IMR-90 (cell line): ENCODE results near the gene PDE6A. TPM values are rescaled to one million over a fixed set of nuclear protein-coding genes. Genes with fewer than 3 reads are reported as not detected.

Source experiments
- ATAC-seq: fragments of 200-7000 bp; cut with Tn5 transposase; 2 replicates; pipeline ENCODE4 v1.9.1; 2020; ENCODE audit warnings: low read depth, mild to moderate bottlenecking, moderate library complexity
- BruUV-seq: library from RNA; stranded (reverse); fragments of 400-500 nt; replicated peaks from 2 replicates; lab custom pipeline; 2021; lab: Mats Ljungman, UMichigan
- CTCF ChIA-PET: fragments of 300-600 bp; formaldehyde crosslinking; extraction: SDS; loops from one replicate; lab custom pipeline; 2021; ENCODE audit warnings: antibody characterized with exemption; lab: Yijun Ruan, JAX
- POLR2A ChIA-PET: fragments of 300-600 bp; sonication (Branson Sonifier 250); formaldehyde crosslinking; loops from one replicate; lab custom pipeline; 2022; ENCODE audit warnings: antibody characterized with exemption; ENCODE audit not compliant: unreplicated experiment; lab: Charles Lee
- DNase-seq: peaks from one replicate; pipeline ENCODE4 v3.0.0; 2013
- H2AFZ ChIP-seq: replicated peaks from 2 replicates; pipeline ENCODE3; 2013; ENCODE audit warnings: low read length, mild to moderate bottlenecking; ENCODE audit not compliant: poor library complexity
- H2AK5ac ChIP-seq: 2 replicates; pipeline ENCODE4 v1.6.1; 2013; ENCODE audit warnings: low read depth, low read length, inconsistent platforms
- H2AK9ac ChIP-seq: replicated peaks from 2 replicates; pipeline ENCODE3; 2013; ENCODE audit warnings: mild to moderate bottlenecking, low read depth, low read length, moderate library complexity; ENCODE audit not compliant: poor library complexity
- H2BK120ac ChIP-seq: 2 replicates; pipeline ENCODE4 v1.6.1; 2013; ENCODE audit warnings: low read depth, low read length, inconsistent platforms
- H2BK15ac ChIP-seq: 3 replicates; pipeline ENCODE4 v1.6.1; 2013; ENCODE audit warnings: low read depth, low read length, inconsistent platforms
- H2BK20ac ChIP-seq: 2 replicates; pipeline ENCODE4 v1.6.1; 2013; ENCODE audit warnings: low read depth, mild to moderate bottlenecking, inconsistent platforms, low read length, moderate library complexity
- H2BK5ac ChIP-seq: 2 replicates; pipeline ENCODE4 v1.6.1; 2013; ENCODE audit warnings: mild to moderate bottlenecking, low read depth, low read length, inconsistent platforms; ENCODE audit not compliant: poor library complexity, severe bottlenecking
- H3K14ac ChIP-seq: replicated peaks from 2 replicates; pipeline ENCODE4 v1.6.1; 2013; ENCODE audit warnings: low read depth, low read length, inconsistent platforms
- H3K18ac ChIP-seq: 2 replicates; pipeline ENCODE4 v1.6.1; 2013; ENCODE audit warnings: low read depth, low read length, control low read depth
- H3K23ac ChIP-seq: 2 replicates; pipeline ENCODE4 v1.6.1; 2013; ENCODE audit warnings: low read depth, low read length, inconsistent platforms
- H3K27ac ChIP-seq: 2 replicates; pipeline ENCODE4 v1.5.1; 2013; ENCODE audit warnings: mild to moderate bottlenecking, control low read depth, low read length; ENCODE audit not compliant: insufficient read depth
- H3K27me3 ChIP-seq: 2 replicates; pipeline ENCODE4 v1.6.1; 2013; ENCODE audit warnings: low read length; ENCODE audit not compliant: control insufficient read depth, insufficient read depth
- H3K36me3 ChIP-seq: 2 replicates; pipeline ENCODE4 v1.6.1; 2013; ENCODE audit warnings: low read length, mixed read lengths; ENCODE audit not compliant: control insufficient read depth, insufficient read depth
- H3K4ac ChIP-seq: 2 replicates; pipeline ENCODE4 v1.6.1; 2013; ENCODE audit warnings: low read depth, low read length, inconsistent platforms
- H3K4me1 ChIP-seq: 2 replicates; pipeline ENCODE4 v1.6.1; 2013; ENCODE audit warnings: low read length, mixed read lengths; ENCODE audit not compliant: control insufficient read depth, insufficient read depth
- H3K4me2 ChIP-seq: 2 replicates; pipeline ENCODE4 v1.6.1; 2013; ENCODE audit warnings: low read depth, mild to moderate bottlenecking, control low read depth, low read length, moderate library complexity
- H3K4me3 ChIP-seq: 2 replicates; pipeline ENCODE4 v1.5.1; 2013; ENCODE audit warnings: low read depth, mild to moderate bottlenecking, control low read depth, low read length, moderate library complexity; ENCODE audit not compliant: insufficient read depth
- H3K56ac ChIP-seq: 2 replicates; pipeline ENCODE4 v1.6.1; 2013; ENCODE audit warnings: low read length, inconsistent platforms; ENCODE audit not compliant: insufficient read depth; ENCODE audit errors: extremely low read depth
- H3K79me1 ChIP-seq, 2 experiments: 2 replicates each; pipeline ENCODE4 v1.6.1; 2013; ENCODE audit warnings: low read length in 2 of 2, inconsistent platforms in 1 of 2, low read depth in 1 of 2
- H3K9ac ChIP-seq: 2 replicates; pipeline ENCODE4 v1.6.1; 2013; ENCODE audit warnings: low read depth, low read length, control low read depth
- H3K9me1 ChIP-seq: 2 replicates; pipeline ENCODE4 v1.6.1; 2013; ENCODE audit warnings: low read length, inconsistent platforms; ENCODE audit not compliant: insufficient read depth
- H3K9me3 ChIP-seq: 2 replicates; pipeline ENCODE4 v1.6.1; 2013; ENCODE audit warnings: low read length; ENCODE audit not compliant: control insufficient read depth, insufficient read depth
- H4K20me1 ChIP-seq: 2 replicates; pipeline ENCODE4 v1.6.1; 2013; ENCODE audit warnings: low read length, inconsistent platforms; ENCODE audit not compliant: insufficient read depth
- H4K5ac ChIP-seq: 2 replicates; pipeline ENCODE4 v1.6.1; 2013; ENCODE audit warnings: mild to moderate bottlenecking, low read depth, low read length, control low read depth
- H4K8ac ChIP-seq, 2 experiments: 2 replicates each; pipeline ENCODE4 v1.6.1; 2013; ENCODE audit warnings: low read depth in 2 of 2, low read length in 2 of 2, control low read depth in 1 of 2, inconsistent platforms in 1 of 2
- H4K91ac ChIP-seq: 2 replicates; pipeline ENCODE4 v1.6.1; 2013; ENCODE audit warnings: low read depth, low read length, inconsistent platforms; ENCODE audit not compliant: insufficient read depth
- BHLHE40 ChIP-seq: fragments of 150-350 bp; IDR thresholded peaks from 2 replicates; pipeline ENCODE4 v1.6.1; 2016; ENCODE audit warnings: mild to moderate bottlenecking, low read depth, low read length
- CEBPB ChIP-seq: IDR thresholded peaks from 2 replicates; pipeline ENCODE4 v1.6.1; 2012; ENCODE audit warnings: low read depth, low read length, improper control_type of control experiment
- CHD1 ChIP-seq: IDR thresholded peaks from 2 replicates; pipeline ENCODE4 v1.6.1; 2012; ENCODE audit warnings: low read depth, low read length, improper control_type of control experiment
- CTCF ChIP-seq: conservative IDR thresholded peaks from 2 replicates; pipeline ENCODE4 v1.5.1; 2012; ENCODE audit warnings: mild to moderate bottlenecking, low read depth, low read length, improper control_type of control experiment
- ELK1 ChIP-seq: fragments of 150-350 bp; IDR thresholded peaks from 2 replicates; pipeline ENCODE4 v1.6.1; 2016; ENCODE audit warnings: low read depth, mild to moderate bottlenecking, low read length, moderate library complexity, borderline replicate concordance
- FOS ChIP-seq: fragments of 150-350 bp; IDR thresholded peaks from 2 replicates; pipeline ENCODE4 v1.6.1; 2016; ENCODE audit warnings: low read depth, low read length
- MAFK ChIP-seq: IDR thresholded peaks from 2 replicates; pipeline ENCODE4 v1.6.1; 2012; ENCODE audit warnings: low read depth, low read length, improper control_type of control experiment
- MAZ ChIP-seq: IDR thresholded peaks from 2 replicates; pipeline ENCODE4 v1.6.1; 2012; ENCODE audit warnings: low read depth, mild to moderate bottlenecking, low read length, improper control_type of control experiment, moderate library complexity, borderline replicate concordance
- MXI1 ChIP-seq: IDR thresholded peaks from 2 replicates; pipeline ENCODE4 v1.6.1; 2012; ENCODE audit warnings: low read depth, mild to moderate bottlenecking, low read length, moderate library complexity, borderline replicate concordance
- NFE2L2 ChIP-seq: fragments of 150-350 bp; IDR thresholded peaks from 2 replicates; pipeline ENCODE4 v1.6.1; 2016; ENCODE audit warnings: low read depth, mild to moderate bottlenecking, low read length
- POLR2A ChIP-seq: IDR thresholded peaks from 2 replicates; pipeline ENCODE4 v1.6.1; 2012; ENCODE audit warnings: mild to moderate bottlenecking, low read depth, low read length
- RAD21 ChIP-seq: IDR thresholded peaks from 2 replicates; pipeline ENCODE4 v1.6.1; 2012; ENCODE audit warnings: low read length, improper control_type of control experiment
- RCOR1 ChIP-seq: IDR thresholded peaks from 2 replicates; pipeline ENCODE4 v1.6.1; 2012; ENCODE audit warnings: mild to moderate bottlenecking, low read length, improper control_type of control experiment; ENCODE audit not compliant: insufficient replicate concordance
- RFX5 ChIP-seq: IDR thresholded peaks from 2 replicates; pipeline ENCODE4 v1.8.0; 2012; ENCODE audit warnings: low read depth, mild to moderate bottlenecking, low read length, moderate library complexity
- SMC3 ChIP-seq: fragments of 150-350 bp; IDR thresholded peaks from 2 replicates; pipeline ENCODE4 v1.6.1; 2016; ENCODE audit warnings: low read depth, mild to moderate bottlenecking, antibody characterized with exemption, low read length, moderate library complexity
- USF2 ChIP-seq: fragments of 150-350 bp; IDR thresholded peaks from 2 replicates; pipeline ENCODE4 v1.6.1; 2017; ENCODE audit warnings: mild to moderate bottlenecking, antibody characterized with exemption, low read length, low read depth
- WGBS, 2 experiments: methylation state at CpG; one replicate each; pipeline versions ENCODE4 v1.1.5 to v1.1.7; 2013; ENCODE audit warnings: missing lambda C conversion rate in 2 of 2; ENCODE audit not compliant: insufficient read length in 1 of 2; ENCODE audit errors: extremely low coverage in 2 of 2; 5-methylcytosine and 5-hydroxymethylcytosine counted together
- dilution Hi-C: fragments of 300-500 bp; cut with HindIII; formaldehyde crosslinking; loops from one replicate; pipeline ENCODE4 v1.14.3; 2018; ENCODE audit warnings: low sequenced_read_pairs; ENCODE audit not compliant: unreplicated experiment
- in situ Hi-C: fragments of 300-500 bp; cut with MboI; formaldehyde crosslinking; loops from 3 replicates; pipeline ENCODE4 v1.14.3; 2019; ENCODE audit warnings: low sequenced_read_pairs, inconsistent platforms, mixed read lengths
- intact Hi-C: fragments of 100-400 bp; cut with micrococcal nuclease; formaldehyde crosslinking; loops from 2 replicates; pipeline ENCODE4 v1.10.0; 2022
- polyA plus RNA-seq, 3 experiments: library from polyadenylated mRNA; depleted of rRNA; stranded (reverse); fragments of >200 nt; gene quantifications; 2 replicates each; pipeline ENCODE4 v1.2.3, GENCODE V29; 2012; ENCODE audit warnings: low replicate concordance in 1 of 3
- total RNA-seq: library from RNA; depleted of rRNA; stranded (reverse); fragments of >200 nt; gene quantifications from 2 replicates; pipeline ENCODE4 v1.2.3, GENCODE V29; 2012

PDE6A gene
- total and polyA plus RNA-seq, 2 of the 4 experiments (the other 2 are of a cell fraction), result not detected

GRCh38 chr5:149948993-149949392, 4.4 kb upstream of the PDE6A start:
- H2BK20ac ChIP-seq, result no peak overlapping the region
- in situ Hi-C loops, result no loop called here
- no peak overlapping the region for H2BK15ac ChIP-seq
- no peak overlapping the region for H3K4me3 ChIP-seq
- H3K4me1 ChIP-seq, result no peaks in the 10 kb centered on the region
- no peak overlapping the region for H3K4me2 ChIP-seq
- no peak overlapping the region for H4K8ac ChIP-seq
- WGBS, 2 experiments, result 79% methylated on average over 2 of the region's 5 CpGs; no CpG with 5 or more reads in 1 of the 2 experiments
- H4K5ac ChIP-seq, result no peak overlapping the region
- H3K4ac ChIP-seq, result no peak overlapping the region
- H4K91ac ChIP-seq, result no peak overlapping the region
- no peak overlapping the region for H3K14ac ChIP-seq
- DNase-seq (no peak), ATAC-seq (no peak)
- no peaks in the 10 kb centered on the region for H3K79me1 ChIP-seq
- H3K18ac ChIP-seq, result no peak overlapping the region
- no peak overlapping the region for H2BK5ac ChIP-seq
- H3K36me3 ChIP-seq, result no peaks in the 10 kb centered on the region
- no peak overlapping the region for H2AFZ ChIP-seq
- POLR2A ChIA-PET, result no interaction called here
- H3K27me3 ChIP-seq, result peaks cover 36% of the 10 kb centered on the region
- H2BK120ac ChIP-seq, result no peak overlapping the region
- BruUV-seq, result no TSS peak
- no peaks in the 10 kb centered on the region for H4K20me1 ChIP-seq
- no peak overlapping the region for H3K9ac ChIP-seq
- H3K9me1 ChIP-seq, result no peaks in the 10 kb centered on the region
- H3K9me3 ChIP-seq, result no peaks in the 10 kb centered on the region
- CTCF ChIA-PET, result interaction anchor here (0.5 kb wide), 1 partner anchor 262 kb away, joined by 3 read pairs; no protein-coding TSS in a partner anchor
- H3K23ac ChIP-seq, result no peak overlapping the region
- no peak overlapping the region for H2AK9ac ChIP-seq
- intact Hi-C loops, result no loop called here
- H3K27ac ChIP-seq, result no peak overlapping the region
- TF ChIP-seq MAZ (no peak), FOS (no peak), MXI1 (no peak), NFE2L2 (no peak), RFX5 (no peak), CTCF (no peak), RCOR1 (no peak), SMC3 (no peak), MAFK (no peak), USF2 (no peak), CEBPB (no peak), CHD1 (no peak), ELK1 (no peak), POLR2A (no peak), RAD21 (no peak), BHLHE40 (no peak)
- no peak overlapping the region for H2AK5ac ChIP-seq
- H3K56ac ChIP-seq, result no peak overlapping the region
- dilution Hi-C loops, result no loop called here
